Measurements from ENCODE around the gene PRR7.

Gene PRR7

DNA sequence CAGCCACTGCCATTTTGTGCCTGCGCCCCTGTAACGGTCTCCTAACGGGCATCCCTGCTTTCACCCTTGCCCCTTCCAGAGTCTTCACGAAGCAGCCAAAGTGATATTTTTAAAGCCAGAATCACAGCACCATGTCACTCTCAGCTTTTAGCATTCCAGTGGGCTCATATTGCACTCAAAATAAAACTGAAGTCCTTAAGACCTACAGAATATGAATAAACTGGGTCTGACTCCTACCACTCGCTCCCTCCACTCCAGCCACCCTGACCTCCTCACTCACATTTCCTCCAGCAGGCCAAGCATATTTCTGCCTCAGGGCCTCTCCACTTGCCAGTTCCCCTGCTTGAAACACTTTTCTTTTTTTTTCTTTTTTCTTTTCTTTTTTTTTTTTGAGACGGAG is 53.2 kb downstream of the PRR7 start:
- no peak for DNase-seq (ENCODE audit: low spot score)
- in situ Hi-C loops (cut with MboI; ENCODE audit: low pct_unique_long_range_greater_than_20kb, low sequenced_read_pairs, unreplicated experiment) = no loop called here
- no peak for TF ChIP-seq CTCF (IDR thresholded peaks at IDR 0.05; ENCODE audit: extremely low read depth, insufficient read depth, missing control alignments)

DNA sequence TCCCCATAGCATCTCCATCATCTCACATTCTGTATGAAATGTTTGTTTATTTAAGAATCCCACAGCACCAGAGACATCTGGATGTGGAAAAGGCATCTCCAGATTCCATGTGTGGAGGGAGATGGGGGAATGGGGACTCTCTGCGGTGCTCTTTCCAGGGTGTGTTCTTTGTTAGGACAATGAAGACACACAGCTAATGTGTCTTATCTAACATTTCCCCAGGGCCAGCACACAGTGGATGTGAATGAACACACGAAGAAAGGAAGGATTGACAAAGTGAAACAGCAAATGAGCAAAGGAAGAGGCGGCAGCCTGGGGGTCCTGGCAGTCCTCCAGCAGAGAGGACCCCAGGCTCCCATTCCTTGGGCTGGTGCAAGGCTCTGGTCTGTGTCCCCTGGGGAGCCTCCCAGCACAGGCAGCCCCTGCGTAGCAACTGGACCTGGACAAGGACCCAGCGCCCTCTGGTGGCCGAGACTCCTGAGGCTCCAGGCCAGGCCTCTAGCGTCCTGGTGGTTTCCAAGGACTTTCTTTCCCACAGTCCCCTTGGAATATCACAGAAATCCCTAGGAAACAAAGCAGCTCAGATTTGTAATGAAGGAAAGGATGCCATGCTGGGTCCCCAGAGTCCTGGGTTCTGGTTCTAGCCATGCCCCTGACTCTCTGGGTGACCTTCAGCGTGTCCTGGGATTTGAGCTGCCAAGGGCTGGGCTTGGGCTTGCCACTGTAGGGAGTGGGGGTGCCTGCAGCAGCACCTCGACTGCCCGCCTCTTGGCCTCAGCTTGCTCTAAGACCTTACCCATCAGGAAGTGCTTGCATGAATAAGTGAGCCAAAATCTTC is 54.3 kb downstream of the PRR7 start:
- in situ Hi-C loops (cut with MboI; ENCODE audit: low pct_unique_long_range_greater_than_20kb, low sequenced_read_pairs, unreplicated experiment) = no loop called here
- DNase-seq (ENCODE audit: low spot score) = peak; percentile 82
- peak; percentile 96 for TF ChIP-seq CTCF (IDR thresholded peaks at IDR 0.05; ENCODE audit: extremely low read depth, insufficient read depth, missing control alignments)

DNA sequence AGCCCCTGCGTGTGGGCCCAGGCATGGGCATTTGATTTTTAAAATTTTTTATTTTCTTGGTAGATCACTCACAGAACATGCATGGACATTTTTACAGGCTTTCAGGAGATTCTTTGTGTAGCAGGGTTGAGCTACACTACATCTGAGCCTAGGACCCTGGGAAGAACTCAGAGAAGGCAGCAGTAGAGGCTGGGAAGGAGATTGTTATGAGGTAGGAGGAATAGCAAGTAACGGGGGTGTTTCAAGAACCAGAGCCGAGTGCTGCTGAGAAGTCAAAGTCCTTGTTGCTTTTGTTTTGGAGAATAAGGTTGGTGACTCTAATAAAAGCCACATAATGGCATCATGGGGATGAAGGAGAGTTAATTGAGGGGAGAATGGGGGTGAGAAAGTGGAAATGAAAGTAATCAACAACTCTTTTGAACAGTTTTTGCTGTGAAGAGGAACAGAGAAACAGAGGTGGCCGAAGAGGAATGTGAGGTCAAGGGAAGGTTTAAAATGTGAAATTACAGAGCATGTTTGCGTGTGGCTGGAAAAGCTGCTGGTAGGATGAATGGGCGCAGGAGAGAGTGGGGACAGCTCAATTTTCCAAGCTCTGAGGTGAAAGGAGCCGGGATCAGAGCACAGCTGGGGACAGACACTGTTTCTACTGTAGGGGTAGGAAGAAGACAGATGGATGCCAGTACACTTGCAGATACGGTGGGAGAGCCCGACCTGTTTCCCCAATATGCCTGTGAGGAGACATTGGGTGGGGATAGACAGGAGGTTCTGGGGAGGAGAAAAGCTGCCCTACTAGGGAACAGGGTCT is 55.5 kb downstream of the PRR7 start:
- in situ Hi-C loops (cut with MboI; ENCODE audit: low pct_unique_long_range_greater_than_20kb, low sequenced_read_pairs, unreplicated experiment) = no loop called here
- TF ChIP-seq CTCF (IDR thresholded peaks at IDR 0.05; ENCODE audit: extremely low read depth, insufficient read depth, missing control alignments) = no peak
- peak; percentile 77 for DNase-seq (ENCODE audit: low spot score)

GRCh38 chr5:177502886-177503285 is 56.3 kb downstream of the PRR7 start:
- TF ChIP-seq CTCF (IDR thresholded peaks at IDR 0.05; ENCODE audit: extremely low read depth, insufficient read depth, missing control alignments) = no peak
- in situ Hi-C loops (cut with MboI; ENCODE audit: low pct_unique_long_range_greater_than_20kb, low sequenced_read_pairs, unreplicated experiment) = no loop called here
- DNase-seq (ENCODE audit: low spot score) = no peak

GRCh38 chr5:177503351-177504085 is 56.9 kb downstream of the PRR7 start:
- in situ Hi-C loops (cut with MboI; ENCODE audit: low pct_unique_long_range_greater_than_20kb, low sequenced_read_pairs, unreplicated experiment) = no loop called here
- TF ChIP-seq CTCF (IDR thresholded peaks at IDR 0.05; ENCODE audit: extremely low read depth, insufficient read depth, missing control alignments) = no peak
- no peak for DNase-seq (ENCODE audit: low spot score)

All from GM13977 (cell line).